ENCODE measurements around the gene MAGEA9B.
"Not testable (repeated sequence)": the region's sequence is repeated elsewhere in the genome, so short reads cannot be mapped to it uniquely, and the experiment has no call there.

Gene MAGEA9B, protein sequence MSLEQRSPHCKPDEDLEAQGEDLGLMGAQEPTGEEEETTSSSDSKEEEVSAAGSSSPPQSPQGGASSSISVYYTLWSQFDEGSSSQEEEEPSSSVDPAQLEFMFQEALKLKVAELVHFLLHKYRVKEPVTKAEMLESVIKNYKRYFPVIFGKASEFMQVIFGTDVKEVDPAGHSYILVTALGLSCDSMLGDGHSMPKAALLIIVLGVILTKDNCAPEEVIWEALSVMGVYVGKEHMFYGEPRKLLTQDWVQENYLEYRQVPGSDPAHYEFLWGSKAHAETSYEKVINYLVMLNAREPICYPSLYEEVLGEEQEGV

DNA sequence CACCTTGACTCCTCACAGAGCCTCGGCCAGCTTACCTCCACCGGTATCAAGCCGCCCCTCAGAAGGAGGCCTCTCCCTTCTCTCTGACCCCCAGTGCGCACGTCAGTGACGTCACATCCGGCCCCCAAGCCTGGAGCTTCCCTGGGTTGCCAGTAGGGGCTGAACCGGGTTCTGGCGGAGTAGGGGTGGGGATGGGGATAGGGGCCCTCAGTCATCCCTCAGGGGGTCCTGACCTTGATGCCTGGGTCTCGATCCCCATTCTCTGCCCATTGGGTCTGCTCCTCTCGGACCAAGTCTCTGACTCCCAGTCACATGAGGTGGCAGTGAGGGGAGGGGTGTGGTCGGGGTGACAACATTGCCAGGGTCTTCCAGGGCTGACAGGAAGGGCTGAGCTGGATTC is at the start of gene MAGEA9B:
Gene MAGEA9B, minus strand, starts transcription at position 101 of the 400 bp plus-strand sequence. CDS start 4,280 bp downstream, outside the sequence.
- H3K9ac ChIP-seq (ENCODE audit: low read depth, low read length); H3K36me3 ChIP-seq (ENCODE audit: insufficient read depth, low read length); DNase-seq; H3K79me2 ChIP-seq (ENCODE audit: insufficient read depth, low read length); H3K9me3 ChIP-seq (ENCODE audit: insufficient read depth, low read length, severe bottlenecking); H3K4me3 ChIP-seq (ENCODE audit: low read depth in 1 of 2, low read length in 2 of 2); H3K27me3 ChIP-seq (ENCODE audit: insufficient read depth, low read length, poor library complexity); H2AFZ ChIP-seq (ENCODE audit: low read depth, low read length); H3K4me2 ChIP-seq (ENCODE audit: insufficient read depth, low read length); H3K4me1 ChIP-seq (ENCODE audit: insufficient read depth, low read length); H4K20me1 ChIP-seq (ENCODE audit: insufficient read depth, low read length); ATAC-seq (ENCODE audit: insufficient read depth, low read depth); H3K27ac ChIP-seq (ENCODE audit: low read length): not testable (repeated sequence)

DNA sequence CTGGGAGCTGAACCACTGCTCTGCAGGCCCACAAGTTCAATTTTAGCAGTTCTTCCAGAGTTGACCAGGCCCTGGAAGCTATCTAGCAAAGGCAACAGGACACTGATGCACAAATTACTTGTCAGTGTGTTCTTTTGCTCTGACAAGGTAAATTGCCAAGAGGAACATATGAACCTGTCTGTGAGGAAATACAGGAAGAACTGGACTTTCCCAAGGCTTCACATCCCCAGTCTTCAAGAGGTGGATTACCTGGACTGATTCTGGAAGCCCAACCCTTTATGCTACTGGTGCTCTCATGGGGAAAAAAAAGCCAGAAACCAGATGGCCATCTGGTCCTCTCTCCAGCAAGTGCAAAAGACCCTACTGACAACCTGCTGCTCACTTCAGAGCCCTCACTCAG is 46.3 kb upstream of the MAGEA9B start:
- Histone ChIP-seq H3K36me3 (ENCODE audit: insufficient read depth, low read length) (no peaks in the 10 kb centered on the region), H3K9ac (ENCODE audit: low read depth, low read length) (no peak overlapping the region), H3K27ac (ENCODE audit: low read length) (no peak overlapping the region), H4K20me1 (ENCODE audit: insufficient read depth, low read length) (peaks cover 7% of the 10 kb centered on the region; the same call in 1 of the 2 replicates), H3K4me3 (ENCODE audit: low read depth in 1 of 2, low read length in 2 of 2) (no peak overlapping the region), H3K27me3 (ENCODE audit: insufficient read depth, low read length, poor library complexity) (no peaks in the 10 kb centered on the region), H3K79me2 (ENCODE audit: insufficient read depth, low read length) (peaks cover 22% of the 10 kb centered on the region), H3K9me3 (ENCODE audit: insufficient read depth, low read length, severe bottlenecking) (no peaks in the 10 kb centered on the region), H3K4me1 (ENCODE audit: insufficient read depth, low read length) (peaks cover 27% of the 10 kb centered on the region), H2AFZ (ENCODE audit: low read depth, low read length) (no peak overlapping the region), H3K4me2 (ENCODE audit: insufficient read depth, low read length) (no peak overlapping the region)
- no peak for ATAC-seq (ENCODE audit: insufficient read depth, low read depth)
- TF ChIP-seq, protein P1, sequence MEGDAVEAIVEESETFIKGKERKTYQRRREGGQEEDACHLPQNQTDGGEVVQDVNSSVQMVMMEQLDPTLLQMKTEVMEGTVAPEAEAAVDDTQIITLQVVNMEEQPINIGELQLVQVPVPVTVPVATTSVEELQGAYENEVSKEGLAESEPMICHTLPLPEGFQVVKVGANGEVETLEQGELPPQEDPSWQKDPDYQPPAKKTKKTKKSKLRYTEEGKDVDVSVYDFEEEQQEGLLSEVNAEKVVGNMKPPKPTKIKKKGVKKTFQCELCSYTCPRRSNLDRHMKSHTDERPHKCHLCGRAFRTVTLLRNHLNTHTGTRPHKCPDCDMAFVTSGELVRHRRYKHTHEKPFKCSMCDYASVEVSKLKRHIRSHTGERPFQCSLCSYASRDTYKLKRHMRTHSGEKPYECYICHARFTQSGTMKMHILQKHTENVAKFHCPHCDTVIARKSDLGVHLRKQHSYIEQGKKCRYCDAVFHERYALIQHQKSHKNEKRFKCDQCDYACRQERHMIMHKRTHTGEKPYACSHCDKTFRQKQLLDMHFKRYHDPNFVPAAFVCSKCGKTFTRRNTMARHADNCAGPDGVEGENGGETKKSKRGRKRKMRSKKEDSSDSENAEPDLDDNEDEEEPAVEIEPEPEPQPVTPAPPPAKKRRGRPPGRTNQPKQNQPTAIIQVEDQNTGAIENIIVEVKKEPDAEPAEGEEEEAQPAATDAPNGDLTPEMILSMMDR (IDR thresholded peaks at IDR 0.05; ENCODE audit: borderline replicate concordance, extremely low read depth, low read length, poor library complexity, severe bottlenecking), result no peak
- no peak for TF ChIP-seq EZH2 (IDR thresholded peaks at IDR 0.05; ENCODE audit: borderline replicate concordance, low read depth, low read length, severe bottlenecking)
- no peak for DNase-seq

DNA sequence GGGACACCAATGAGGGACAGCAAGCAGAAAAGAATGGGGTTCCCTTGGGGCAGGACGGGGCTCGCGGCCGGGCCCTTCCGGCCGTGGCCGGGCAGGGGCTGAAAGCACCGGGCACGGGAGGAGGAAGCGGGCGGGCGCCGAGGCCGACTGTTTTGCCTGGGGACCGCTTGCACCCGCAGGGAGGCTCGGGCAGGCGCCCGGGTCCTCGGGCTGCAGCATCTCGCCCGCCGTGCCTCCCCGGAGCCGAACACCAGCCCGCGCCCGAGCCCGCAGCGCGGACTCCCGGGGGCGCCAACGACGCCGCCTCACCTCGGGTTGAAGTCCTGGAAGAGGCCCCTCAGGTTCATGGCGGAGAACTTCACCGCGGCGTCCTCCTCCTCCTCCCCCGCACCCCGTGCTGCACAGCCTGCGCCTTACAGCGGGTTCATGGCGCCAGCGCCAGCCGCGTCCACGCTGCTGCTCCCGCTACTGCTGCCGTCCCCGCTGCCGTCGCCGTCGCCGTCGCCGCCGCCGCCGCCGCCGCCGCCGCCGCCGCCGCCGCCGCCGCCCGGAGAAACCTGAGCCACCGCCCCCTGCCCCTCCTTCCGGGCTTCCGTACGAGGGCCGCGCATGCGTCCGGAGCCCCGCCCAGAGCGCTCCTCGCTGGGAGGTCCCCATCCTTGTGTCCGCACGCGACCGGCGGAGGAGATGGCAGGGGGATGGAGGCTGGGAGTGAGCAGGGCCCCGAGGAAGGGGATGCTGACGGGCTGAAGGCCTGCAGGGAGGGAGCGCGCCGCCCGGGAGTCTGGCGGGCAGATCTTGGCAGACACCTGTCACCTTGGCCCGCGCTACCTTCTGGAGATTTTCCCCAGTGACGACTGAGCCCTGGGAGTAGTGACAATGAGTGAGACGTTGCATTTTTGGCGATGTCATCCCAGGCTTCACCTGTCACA is 44.2 kb upstream of the MAGEA9B start, which contains the start of gene TMEM185A:
Gene TMEM185A, minus strand, starts transcription at position 559 of the 932 bp plus-strand sequence. Its CDS starts 212 bp downstream, at position 347.
- ATAC-seq (ENCODE audit: insufficient read depth, low read depth), result peak; percentile 81
- peak within 1 kb of the TSS; percentile 57; the same call in 1 of the 2 replicates for H3K27ac ChIP-seq (ENCODE audit: low read length)

More for the DNA sequence above, 44.2 kb upstream of the MAGEA9B start, which contains the start of gene TMEM185A:
- Histone ChIP-seq H3K27me3 (ENCODE audit: insufficient read depth, low read length, poor library complexity) (no peaks in the 10 kb centered on the region), H3K79me2 (ENCODE audit: insufficient read depth, low read length) (peaks cover 30% of the 10 kb centered on the region), H3K36me3 (ENCODE audit: insufficient read depth, low read length) (no peaks in the 10 kb centered on the region), H2AFZ (ENCODE audit: low read depth, low read length) (peak within 1 kb of the TSS; percentile 86), H4K20me1 (ENCODE audit: insufficient read depth, low read length) (peaks cover 7% of the 10 kb centered on the region; the same call in 1 of the 2 replicates), H3K4me3 (ENCODE audit: low read depth in 1 of 2, low read length in 2 of 2) (peak within 1 kb of the TSS; percentile 62 to 76), H3K4me2 (ENCODE audit: insufficient read depth, low read length) (peak within 1 kb of the TSS; percentile 90), H3K9ac (ENCODE audit: low read depth, low read length) (peak within 1 kb of the TSS; percentile 65), H3K4me1 (ENCODE audit: insufficient read depth, low read length) (peaks cover 27% of the 10 kb centered on the region), H3K9me3 (ENCODE audit: insufficient read depth, low read length, severe bottlenecking) (no peaks in the 10 kb centered on the region)
- TF ChIP-seq, protein P1 (IDR thresholded peaks at IDR 0.05; ENCODE audit: borderline replicate concordance, extremely low read depth, low read length, poor library complexity, severe bottlenecking), result no peak
- TF ChIP-seq EZH2 (IDR thresholded peaks at IDR 0.05; ENCODE audit: borderline replicate concordance, low read depth, low read length, severe bottlenecking), result no peak
- DNase-seq, result peak; percentile 75
